ENCODE data around the gene CA5A. TPM values are rescaled to one million over a fixed set of nuclear protein-coding genes. Genes with fewer than 3 reads are reported as not detected.
A peak's percentile ranks its signal among the peaks of the same experiment; 100 is the strongest.

The CA5A gene
- total and polyA plus RNA-seq, 2 of the 4 experiments (the other 2 are of a cell fraction), result not detected

DNA sequence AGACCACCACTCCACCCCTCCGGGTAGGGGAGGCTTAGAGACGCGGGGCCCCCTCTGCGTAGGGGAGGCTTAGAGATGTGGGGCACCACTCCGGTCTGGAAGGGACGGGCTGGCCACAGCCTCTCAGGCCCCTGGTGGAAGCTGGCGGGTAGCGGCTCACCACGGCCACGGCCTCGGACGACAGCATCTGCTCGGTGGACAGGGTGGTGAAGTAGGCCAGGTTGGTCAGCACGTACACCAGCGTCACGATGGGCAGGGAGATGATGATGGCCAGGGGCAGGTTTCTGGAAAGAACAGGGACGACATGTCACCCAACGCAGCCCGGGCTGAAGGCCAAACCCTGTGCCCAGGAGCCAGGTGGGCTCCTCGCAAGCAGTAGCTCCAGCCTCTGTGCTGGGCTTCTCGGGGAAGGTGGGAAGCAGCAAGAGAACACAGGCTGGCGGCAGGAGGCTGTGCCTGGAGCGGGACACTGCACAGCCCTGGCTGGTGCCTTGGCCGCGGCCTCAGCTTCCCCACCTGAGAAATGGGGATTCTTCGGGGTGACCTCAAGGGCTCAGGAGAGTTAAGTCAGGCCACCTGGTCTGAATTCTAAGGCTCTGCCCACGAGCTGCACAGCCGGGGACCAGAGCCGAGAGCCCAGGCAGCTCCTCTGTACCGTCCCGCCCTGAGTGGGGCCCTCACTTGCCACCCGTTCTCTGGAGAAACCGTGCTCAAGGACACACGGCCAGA lies 96.6 kb downstream of the CA5A start:
- no TSS peak for BruUV-seq (replicated peaks)
- ATAC-seq (ENCODE audit: low read depth) (no peak), DNase-seq (no peak)
- no peak overlapping the region for H3K4me2 ChIP-seq (ENCODE audit: low read depth, low read length)
- H2AK5ac ChIP-seq (ENCODE audit: low read depth, low read length), result no peak overlapping the region
- H2BK15ac ChIP-seq (ENCODE audit: low read depth, low read length), result no peak overlapping the region
- in situ Hi-C loops (cut with MboI; ENCODE audit: low sequenced_read_pairs), result no loop called here
- no peak overlapping the region for H3K23ac ChIP-seq (ENCODE audit: low read depth, low read length)
- no peak overlapping the region for H3K14ac ChIP-seq (replicated peaks; ENCODE audit: low read depth, low read length)
- H3K36me3 ChIP-seq (ENCODE audit: control insufficient read depth, insufficient read depth, low read length), result peaks cover 85% of the 10 kb centered on the region
- dilution Hi-C loops (cut with HindIII; ENCODE audit: low sequenced_read_pairs, unreplicated experiment), result no loop called here
- H3K9ac ChIP-seq (ENCODE audit: low read depth, low read length), result no peak overlapping the region
- no peaks in the 10 kb centered on the region for H3K9me3 ChIP-seq (ENCODE audit: control insufficient read depth, insufficient read depth, low read length)
- no peak overlapping the region for H3K27ac ChIP-seq (ENCODE audit: insufficient read depth, low read length)
- peaks cover 2% of the 10 kb centered on the region; the same call in 1 of the 2 replicates for H3K9me1 ChIP-seq (ENCODE audit: insufficient read depth, low read length)
- no peak overlapping the region for H2BK120ac ChIP-seq (ENCODE audit: low read depth, low read length)
- no peak overlapping the region for H2BK5ac ChIP-seq (ENCODE audit: low read depth, low read length, poor library complexity, severe bottlenecking)
- H3K56ac ChIP-seq (ENCODE audit: extremely low read depth, insufficient read depth, low read length), result no peak overlapping the region
- WGBS, 2 experiments (ENCODE audit: extremely low coverage in 2 of 2, insufficient read length in 1 of 2), result 96% methylated on average over 21 of the region's 34 CpGs; no CpG with 5 or more reads in 1 of the 2 experiments
- H4K20me1 ChIP-seq (ENCODE audit: insufficient read depth, low read length), result peaks cover 75% of the 10 kb centered on the region
- no peak overlapping the region for H2BK20ac ChIP-seq (ENCODE audit: low read depth, low read length)
- H3K18ac ChIP-seq (ENCODE audit: low read depth, low read length), result no peak overlapping the region
- intact Hi-C loops (cut with micrococcal nuclease), result no loop called here
- H4K5ac ChIP-seq (ENCODE audit: low read depth, low read length), result no peak overlapping the region
- no peak overlapping the region for H4K8ac ChIP-seq (ENCODE audit: low read depth in 2 of 2, low read length in 2 of 2)
- H3K79me1 ChIP-seq (ENCODE audit: low read depth in 1 of 2, low read length in 2 of 2), result peaks cover 19 to 76% of the 10 kb centered on the region in 2 experiments
- H2AK9ac ChIP-seq (replicated peaks; ENCODE audit: low read depth, low read length, poor library complexity), result peak overlapping the region; percentile 55
- peak overlapping the region; percentile 43 for H2AFZ ChIP-seq (replicated peaks; ENCODE audit: low read length, poor library complexity)
- ChIA-PET CTCF (interaction anchor here (0.8 kb wide), 1 partner anchor 11 kb away, joined by 3 read pairs; no protein-coding TSS in a partner anchor), POLR2A (ENCODE audit: unreplicated experiment) (no interaction called here)
- no peaks in the 10 kb centered on the region for H3K27me3 ChIP-seq (ENCODE audit: control insufficient read depth, insufficient read depth, low read length)
- TF ChIP-seq, protein P1, sequence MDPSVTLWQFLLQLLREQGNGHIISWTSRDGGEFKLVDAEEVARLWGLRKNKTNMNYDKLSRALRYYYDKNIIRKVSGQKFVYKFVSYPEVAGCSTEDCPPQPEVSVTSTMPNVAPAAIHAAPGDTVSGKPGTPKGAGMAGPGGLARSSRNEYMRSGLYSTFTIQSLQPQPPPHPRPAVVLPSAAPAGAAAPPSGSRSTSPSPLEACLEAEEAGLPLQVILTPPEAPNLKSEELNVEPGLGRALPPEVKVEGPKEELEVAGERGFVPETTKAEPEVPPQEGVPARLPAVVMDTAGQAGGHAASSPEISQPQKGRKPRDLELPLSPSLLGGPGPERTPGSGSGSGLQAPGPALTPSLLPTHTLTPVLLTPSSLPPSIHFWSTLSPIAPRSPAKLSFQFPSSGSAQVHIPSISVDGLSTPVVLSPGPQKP (IDR thresholded peaks at IDR 0.05; ENCODE audit: borderline replicate concordance, low read depth, low read length), result no peak
- TF ChIP-seq, protein P2, sequence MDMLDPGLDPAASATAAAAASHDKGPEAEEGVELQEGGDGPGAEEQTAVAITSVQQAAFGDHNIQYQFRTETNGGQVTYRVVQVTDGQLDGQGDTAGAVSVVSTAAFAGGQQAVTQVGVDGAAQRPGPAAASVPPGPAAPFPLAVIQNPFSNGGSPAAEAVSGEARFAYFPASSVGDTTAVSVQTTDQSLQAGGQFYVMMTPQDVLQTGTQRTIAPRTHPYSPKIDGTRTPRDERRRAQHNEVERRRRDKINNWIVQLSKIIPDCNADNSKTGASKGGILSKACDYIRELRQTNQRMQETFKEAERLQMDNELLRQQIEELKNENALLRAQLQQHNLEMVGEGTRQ (IDR thresholded peaks at IDR 0.05; ENCODE audit: low read depth, low read length), result no peak
- TF ChIP-seq RFX5 (IDR thresholded peaks at IDR 0.05; ENCODE audit: low read depth, low read length) (no peak), RCOR1 (IDR thresholded peaks at IDR 0.05; ENCODE audit: insufficient replicate concordance, low read length) (no peak), BHLHE40 (IDR thresholded peaks at IDR 0.05; ENCODE audit: low read depth, low read length) (no peak), NFE2L2 (IDR thresholded peaks at IDR 0.05; ENCODE audit: low read depth, low read length) (no peak), SMC3 (IDR thresholded peaks at IDR 0.05; ENCODE audit: low read depth, low read length) (no peak), CEBPB (IDR thresholded peaks at IDR 0.05; ENCODE audit: low read depth, low read length) (no peak), FOS (IDR thresholded peaks at IDR 0.05; ENCODE audit: low read depth, low read length) (no peak), CHD1 (IDR thresholded peaks at IDR 0.05; ENCODE audit: low read depth, low read length) (no peak), RAD21 (IDR thresholded peaks at IDR 0.05; ENCODE audit: low read length) (no peak), MAZ (IDR thresholded peaks at IDR 0.05; ENCODE audit: borderline replicate concordance, low read depth, low read length) (no peak), POLR2A (IDR thresholded peaks at IDR 0.05; ENCODE audit: low read depth, low read length) (no peak), MAFK (IDR thresholded peaks at IDR 0.05; ENCODE audit: low read depth, low read length) (no peak)
- TF ChIP-seq, protein P3, sequence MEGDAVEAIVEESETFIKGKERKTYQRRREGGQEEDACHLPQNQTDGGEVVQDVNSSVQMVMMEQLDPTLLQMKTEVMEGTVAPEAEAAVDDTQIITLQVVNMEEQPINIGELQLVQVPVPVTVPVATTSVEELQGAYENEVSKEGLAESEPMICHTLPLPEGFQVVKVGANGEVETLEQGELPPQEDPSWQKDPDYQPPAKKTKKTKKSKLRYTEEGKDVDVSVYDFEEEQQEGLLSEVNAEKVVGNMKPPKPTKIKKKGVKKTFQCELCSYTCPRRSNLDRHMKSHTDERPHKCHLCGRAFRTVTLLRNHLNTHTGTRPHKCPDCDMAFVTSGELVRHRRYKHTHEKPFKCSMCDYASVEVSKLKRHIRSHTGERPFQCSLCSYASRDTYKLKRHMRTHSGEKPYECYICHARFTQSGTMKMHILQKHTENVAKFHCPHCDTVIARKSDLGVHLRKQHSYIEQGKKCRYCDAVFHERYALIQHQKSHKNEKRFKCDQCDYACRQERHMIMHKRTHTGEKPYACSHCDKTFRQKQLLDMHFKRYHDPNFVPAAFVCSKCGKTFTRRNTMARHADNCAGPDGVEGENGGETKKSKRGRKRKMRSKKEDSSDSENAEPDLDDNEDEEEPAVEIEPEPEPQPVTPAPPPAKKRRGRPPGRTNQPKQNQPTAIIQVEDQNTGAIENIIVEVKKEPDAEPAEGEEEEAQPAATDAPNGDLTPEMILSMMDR (conservative IDR thresholded peaks at IDR 0.05; ENCODE audit: low read depth, low read length), result no peak
- no peak overlapping the region for H3K4me3 ChIP-seq (ENCODE audit: insufficient read depth, low read depth, low read length)
- no peak overlapping the region for H4K91ac ChIP-seq (ENCODE audit: insufficient read depth, low read depth, low read length)
- H3K4ac ChIP-seq (ENCODE audit: low read depth, low read length), result no peak overlapping the region
- peaks cover 4% of the 10 kb centered on the region; the same call in 1 of the 2 replicates for H3K4me1 ChIP-seq (ENCODE audit: control insufficient read depth, insufficient read depth, low read length)

Data from IMR-90 (cell line).